ENCODE measurements around the gene SKI. TPM values are rescaled to one million over a fixed set of nuclear protein-coding genes. Genes with fewer than 3 reads are reported as not detected.

Gene SKI
- total and polyA plus RNA-seq, 9 of the 15 experiments (the other 6 are each of a cell fraction or from before 2014, with no cell fraction given), result 0.10 to 60.5 (median 4.6) TPM

DNA sequence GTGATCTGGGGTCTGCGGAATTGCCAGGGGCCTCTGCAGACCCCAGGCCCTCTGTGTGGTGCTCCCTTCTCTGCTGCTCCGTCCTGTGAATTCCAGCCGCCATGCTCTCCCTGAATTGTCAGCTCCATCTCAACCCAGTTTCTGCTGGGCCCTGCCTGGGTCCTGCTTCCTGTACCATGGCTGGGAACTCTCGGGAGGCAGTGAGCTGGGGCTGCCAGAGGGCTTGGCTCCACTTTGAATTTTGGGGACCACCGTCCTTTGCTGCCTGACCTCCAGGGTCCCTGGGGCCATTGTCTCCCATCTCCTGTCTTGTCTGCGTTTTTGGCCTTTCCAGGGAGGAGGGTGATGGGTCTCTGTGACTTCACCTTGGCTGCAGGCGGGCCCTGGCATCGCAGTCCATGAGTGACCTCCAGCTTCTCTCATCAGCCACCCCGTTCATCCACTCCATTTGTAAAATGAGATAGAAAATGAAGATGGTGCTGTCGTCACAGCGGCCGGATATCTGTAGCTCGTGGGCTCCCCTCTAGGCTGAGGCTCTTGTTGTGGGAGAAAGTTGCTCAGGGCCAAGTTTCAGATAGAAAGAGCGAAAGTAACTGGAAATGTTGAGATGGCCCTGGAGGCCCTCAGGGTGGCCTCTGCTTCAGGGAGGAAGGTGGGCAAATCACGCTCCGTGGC lies 38.3 kb downstream of the SKI start (continued):
- no peak for TF ChIP-seq KDM5B (IDR thresholded peaks at IDR 0.05; ENCODE audit: insufficient replicate concordance, low read depth, low read length)

DNA sequence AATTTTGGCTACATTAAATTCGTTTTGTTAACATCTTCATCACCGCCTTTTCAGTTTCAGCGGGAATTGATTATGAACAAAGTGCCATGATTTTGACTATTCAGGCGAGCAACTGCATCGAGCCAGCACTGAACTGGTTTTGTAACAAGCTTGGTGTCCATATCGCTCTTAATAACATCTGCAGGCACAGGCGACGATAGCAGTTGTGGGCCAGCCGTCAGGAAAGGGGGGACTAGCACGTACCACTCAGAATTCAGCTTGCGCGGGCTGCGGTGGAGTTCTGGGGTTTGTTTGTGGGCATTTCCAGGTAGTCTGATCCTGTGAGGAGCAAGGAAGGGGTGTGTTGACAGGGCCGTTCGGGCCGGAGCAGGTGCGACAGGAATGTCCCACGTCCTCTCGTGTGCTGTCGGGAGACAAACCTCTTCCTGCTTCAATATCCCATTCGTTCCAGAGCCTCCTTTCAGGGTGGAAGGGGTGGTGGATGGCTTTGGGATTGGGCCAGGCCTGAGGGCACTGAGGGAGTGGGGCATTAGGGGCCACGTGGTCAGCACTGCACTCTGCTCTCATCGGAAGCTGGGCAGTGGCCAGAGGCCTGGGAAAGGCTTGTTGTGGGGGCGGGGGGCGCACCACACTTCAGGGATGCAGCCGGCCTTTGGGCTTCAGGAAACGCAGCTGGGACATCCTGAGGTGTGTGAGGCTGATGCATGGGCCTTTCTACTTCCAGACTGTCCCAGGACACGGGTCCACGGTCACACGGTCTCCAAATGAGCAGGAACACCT lies 39.1 kb downstream of the SKI start:
- intact Hi-C loops (cut with micrococcal nuclease), result no loop called here
- Histone ChIP-seq H3K79me2 (ENCODE audit: control insufficient read depth, insufficient read depth, low read length) (peaks cover 96% of the 10 kb centered on the region), H3K9me3 (replicated peaks; ENCODE audit: control insufficient read depth, insufficient read depth, low read depth, low read length) (no peaks in the 10 kb centered on the region), H4K20me1 (replicated peaks; ENCODE audit: control insufficient read depth, insufficient read depth, low read length) (peaks cover 29% of the 10 kb centered on the region), H3K27me3 (ENCODE audit: control insufficient read depth in 2 of 2, insufficient read depth in 2 of 2, low read length in 2 of 2) (no peaks in the 10 kb centered on the region), H3K9me1 (ENCODE audit: control insufficient read depth, insufficient read depth, low read length) (peaks cover 19% of the 10 kb centered on the region), H3K9ac (ENCODE audit: insufficient read depth in 1 of 2, low read depth in 2 of 2, low read length in 2 of 2) (no peak overlapping the region; a peak in 1 of 4 replicates), H2AFZ (ENCODE audit: low read depth, low read length) (no peak overlapping the region), H3K4me1 (replicated peaks in 1 of 2; ENCODE audit: control insufficient read depth in 2 of 2, insufficient read depth in 2 of 2, low read length in 2 of 2) (peaks cover 9 to 45% of the 10 kb centered on the region in 2 experiments), H3K4me3 (no peak overlapping the region), H3K4me2 (ENCODE audit: insufficient read depth, low read length) (no peak overlapping the region), H3K27ac (ENCODE audit: extremely low read depth, low read depth, low read length) (no peak overlapping the region), H3K36me3 (ENCODE audit: control insufficient read depth, insufficient read depth, low read length) (no peaks in the 10 kb centered on the region)
- in situ Hi-C loops (cut with MboI), result no loop called here
- ATAC-seq, result no peak
- no TSS peak for BruUV-seq (replicated peaks)
- POLR2A ChIA-PET, result no interaction called here
- no peak for FAIRE-seq
- CTCF ChIA-PET (ENCODE audit: low intra/inter-chr PET ratio), result no interaction called here
- 87% methylated on average over 28 of the region's 30 CpGs for WGBS (ENCODE audit: insufficient coverage, low coverage, missing lambda C conversion rate)
- no peak for DNase-seq (ENCODE audit: extremely low read depth in 1 of 4, low spot score in 3 of 4)
- TF ChIP-seq REST (IDR thresholded peaks at IDR 0.05; ENCODE audit: borderline replicate concordance), result no peak
- no peak for TF ChIP-seq REST (CRISPR knock-in tag; IDR thresholded peaks at IDR 0.05; ENCODE audit: low read depth)
- TF ChIP-seq ZNF551 (CRISPR knock-in tag; IDR thresholded peaks at IDR 0.05), result no peak
- no peak for TF ChIP-seq SPI1 (IDR thresholded peaks at IDR 0.05; ENCODE audit: borderline replicate concordance, low read depth, low read length)
- TF ChIP-seq MTA2 (IDR thresholded peaks at IDR 0.05; ENCODE audit: low read depth), result no peak
- TF ChIP-seq POLR2H (tag; IDR thresholded peaks at IDR 0.05; ENCODE audit: low read depth), result no peak
- TF ChIP-seq DNMT1 (IDR thresholded peaks at IDR 0.05), result no peak
- no peak for TF ChIP-seq ZNF253 (CRISPR knock-in tag; conservative IDR thresholded peaks at IDR 0.05)
- no peak for TF ChIP-seq TCFL5 (CRISPR knock-in tag; conservative IDR thresholded peaks at IDR 0.05)
- no peak for TF ChIP-seq NEUROD1 (IDR thresholded peaks at IDR 0.05; ENCODE audit: borderline replicate concordance, low read depth, low read length, partially characterized antibody)
- TF ChIP-seq CSDE1 (IDR thresholded peaks at IDR 0.05), result no peak
- no peak for TF ChIP-seq FOXJ2 (tag; IDR thresholded peaks at IDR 0.05)

All from K562 (cell line).